Sigmoid colon (tissue), 7 donors: ENCODE results near the gene CNTN4. TPM values are rescaled to one million over a fixed set of nuclear protein-coding genes. Genes with fewer than 3 reads are reported as not detected.

ENCODE experiments used
- DNase-seq: peaks from one replicate; pipeline ENCODE4 v3.0.0-alpha.2; 2019
- H3K27ac ChIP-seq, 4 donors: fragments of 200-600 bp; sonication (generic); one replicate each; pipeline ENCODE4 v1.5.1; 2016 to 2019; ENCODE audit warnings: mild to moderate bottlenecking in 1 of 4
- H3K27me3 ChIP-seq, 3 donors: fragments of 200-600 bp; sonication (generic); one replicate each; pipeline ENCODE4 v1.5.1; 2019; ENCODE audit warnings: mild to moderate bottlenecking in 1 of 3
- H3K36me3 ChIP-seq, 4 donors: fragments of 200-600 bp; sonication (generic); one replicate each; pipeline ENCODE4 v1.5.1; 2016 to 2019
- H3K4me1 ChIP-seq, 4 donors: fragments of 200-600 bp; sonication (generic); one replicate each; pipeline ENCODE4 v1.5.1; 2017 to 2019
- H3K4me3 ChIP-seq, 4 donors: fragments of 200-600 bp; sonication (generic); one replicate each; pipeline ENCODE4 v1.5.1; 2017 to 2019; ENCODE audit warnings: mild to moderate bottlenecking in 2 of 4, moderate library complexity in 1 of 4
- H3K9me3 ChIP-seq, 4 donors: fragments of 200-600 bp in 3 of 4; sonication (generic) in 3 of 4; one replicate each; pipeline versions ENCODE4 v1.5.1 to v1.6.1; 2013 to 2019
- EP300 ChIP-seq, 4 donors: sonication (generic); formaldehyde crosslinking; IDR thresholded peaks; one replicate each; pipeline ENCODE4 v1.6.1; 2017; ENCODE audit warnings: antibody characterized with exemption in 4 of 4
- POLR2A ChIP-seq, 2 donors: fragments of 450-650 bp; IDR thresholded peaks; one replicate each; pipeline ENCODE4 v1.6.1; 2016; ENCODE audit warnings: antibody characterized with exemption in 2 of 2, mild to moderate bottlenecking in 2 of 2, moderate library complexity in 2 of 2
- POLR2AphosphoS5 ChIP-seq, 4 donors: sonication (generic); formaldehyde crosslinking; IDR thresholded peaks; one replicate each; pipeline ENCODE4 v1.6.1; 2017; ENCODE audit warnings: antibody characterized with exemption in 4 of 4
- WGBS, 2 donors: extraction: QIAGEN DNeasy Blood & Tissue Kit; methylation state at CpG; one replicate each; pipeline ENCODE4 v1.1.7; 2013; 5-methylcytosine and 5-hydroxymethylcytosine counted together
- intact Hi-C: fragments of 100-400 bp; cut with DNase I; formaldehyde crosslinking; loops from one replicate; pipeline ENCODE4 v1.15.1; 2023
- polyA plus RNA-seq, 3 donors: library from polyadenylated mRNA; stranded (reverse); fragments of 200-250 nt; gene quantifications; one replicate each; pipeline ENCODE4 v1.2.3, GENCODE V29; 2013
- small RNA-seq, 3 donors: library from RNA; depleted of rRNA; stranded (forward); fragments of <200 nt; gene quantifications; one replicate each; pipeline ENCODE3, GENCODE V24; 2016
- total RNA-seq, 4 donors: library from RNA; depleted of rRNA; stranded (reverse); fragments of >200 nt; gene quantifications; one replicate each; pipeline ENCODE4 v1.1.0, GENCODE V29; 2016
- TF ChIP-seq, protein P1 (sequence below), 4 experiments: fragments of 450-650 bp in 3 of 4; fragments of 200-600 bp in 1 of 4; IDR thresholded peaks; one replicate each; pipeline ENCODE4 v1.5.1; 2016 to 2019; ENCODE audit warnings: antibody characterized with exemption in 4 of 4, mild to moderate bottlenecking in 3 of 4, moderate library complexity in 2 of 4
- donor health status: healthy with polysubstance abuse.
- donor health status: Bipolar disorder and iron deficiency.
- donor health status: healthy.

The CNTN4 gene
- total and polyA plus RNA-seq, 7 donors = 1.4 to 10.0 (median 7.5) TPM

DNA sequence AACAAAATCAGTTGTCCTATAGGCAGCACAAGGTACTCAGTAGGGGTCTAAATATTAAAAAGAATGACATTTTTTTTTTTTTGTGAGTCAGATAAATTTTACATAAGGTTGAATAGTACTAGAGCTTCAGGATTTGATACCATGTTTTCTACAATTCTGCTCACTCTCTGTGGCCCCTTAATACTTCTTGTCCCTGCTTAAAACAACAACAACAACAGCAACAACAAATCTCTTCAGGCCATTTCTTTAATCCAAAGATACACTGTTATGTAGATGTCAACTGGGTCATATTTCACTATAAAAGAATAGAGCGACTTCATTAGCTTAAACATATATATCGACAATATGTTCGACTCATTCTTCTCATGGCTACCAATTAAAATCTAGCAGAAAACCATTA lies 1008.5 kb downstream of the CNTN4 start:
- TF ChIP-seq POLR2AphosphoS5 (IDR thresholded peaks at IDR 0.05) = no peak
- TF ChIP-seq, protein P1, sequence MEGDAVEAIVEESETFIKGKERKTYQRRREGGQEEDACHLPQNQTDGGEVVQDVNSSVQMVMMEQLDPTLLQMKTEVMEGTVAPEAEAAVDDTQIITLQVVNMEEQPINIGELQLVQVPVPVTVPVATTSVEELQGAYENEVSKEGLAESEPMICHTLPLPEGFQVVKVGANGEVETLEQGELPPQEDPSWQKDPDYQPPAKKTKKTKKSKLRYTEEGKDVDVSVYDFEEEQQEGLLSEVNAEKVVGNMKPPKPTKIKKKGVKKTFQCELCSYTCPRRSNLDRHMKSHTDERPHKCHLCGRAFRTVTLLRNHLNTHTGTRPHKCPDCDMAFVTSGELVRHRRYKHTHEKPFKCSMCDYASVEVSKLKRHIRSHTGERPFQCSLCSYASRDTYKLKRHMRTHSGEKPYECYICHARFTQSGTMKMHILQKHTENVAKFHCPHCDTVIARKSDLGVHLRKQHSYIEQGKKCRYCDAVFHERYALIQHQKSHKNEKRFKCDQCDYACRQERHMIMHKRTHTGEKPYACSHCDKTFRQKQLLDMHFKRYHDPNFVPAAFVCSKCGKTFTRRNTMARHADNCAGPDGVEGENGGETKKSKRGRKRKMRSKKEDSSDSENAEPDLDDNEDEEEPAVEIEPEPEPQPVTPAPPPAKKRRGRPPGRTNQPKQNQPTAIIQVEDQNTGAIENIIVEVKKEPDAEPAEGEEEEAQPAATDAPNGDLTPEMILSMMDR (IDR thresholded peaks at IDR 0.05) = no peak
- TF ChIP-seq EP300 (IDR thresholded peaks at IDR 0.05) = no peak
- TF ChIP-seq POLR2A (IDR thresholded peaks at IDR 0.05) = no peak
- H3K4me1 ChIP-seq = no peaks in the 10 kb centered on the region
- H3K36me3 ChIP-seq = no peaks in the 10 kb centered on the region
- no peaks in the 10 kb centered on the region for H3K9me3 ChIP-seq
- H3K27ac ChIP-seq = no peak overlapping the region
- no peak overlapping the region for H3K4me3 ChIP-seq
- DNase-seq = no peak
- intact Hi-C loops = no loop called here
- H3K27me3 ChIP-seq = no peaks in the 10 kb centered on the region
- WGBS, 2 donors = 98% methylated on average over 3 of the region's 3 CpGs

Small RNAs within 50 kb of the gene (small RNA-seq; reads per million reads assigned to genes)
- gene RF00416 = 0 reads per million in 3 donors
- gene RN7SKP144 = 0 reads per million in 3 donors
